SK-N-SH (cell line): ENCODE measurements around the gene ST7L. TPM values are rescaled to one million over a fixed set of nuclear protein-coding genes. Genes with fewer than 3 reads are reported as not detected.

ENCODE experiments used
- CTCF ChIA-PET: fragments of 300-600, 350-600 bp; formaldehyde crosslinking; extraction: SDS; loops from one replicate; lab custom pipeline; 2021; lab: Yijun Ruan, JAX
- POLR2A ChIA-PET: fragments of 350-600 bp; sonication (Branson Sonifier 250); formaldehyde crosslinking; extraction: SDS; loops from one replicate; lab custom pipeline; 2020; ENCODE audit warnings: antibody characterized with exemption, inconsistent platforms; lab: Yijun Ruan, JAX
- DNase-seq: peaks from one replicate; pipeline ENCODE4 v3.0.0; 2012
- H2AFZ ChIP-seq: fragments of 200-600 bp; sonication (generic); 2 replicates; pipeline ENCODE4 v1.8.1; 2016; ENCODE audit warnings: antibody characterized with exemption, mild to moderate bottlenecking, low read depth
- H3F3A ChIP-seq: fragments of 200-600 bp; sonication (generic); replicated peaks from 2 replicates; pipeline ENCODE3; 2016; ENCODE audit warnings: antibody characterized with exemption, mild to moderate bottlenecking; ENCODE audit not compliant: insufficient read depth
- H3K27ac ChIP-seq, 2 experiments: fragments of 200-500 bp in 1 of 2; fragments of 200-600 bp in 1 of 2; sonication (Bioruptor generic) in 1 of 2; sonication (generic), shearing (Covaris generic) in 1 of 2; 2 replicates each; pipeline versions ENCODE4 v1.5.1 to v1.6.1; 2014 to 2016; ENCODE audit warnings: low read depth in 2 of 2, inconsistent platforms in 1 of 2, low read length in 1 of 2, mild to moderate bottlenecking in 1 of 2, mixed read lengths in 1 of 2
- H3K27me3 ChIP-seq: fragments of 200-600 bp; sonication (generic), shearing (Covaris generic); 2 replicates; pipeline ENCODE4 v1.6.1; 2016; ENCODE audit warnings: mixed run types; ENCODE audit not compliant: insufficient read depth
- H3K36me3 ChIP-seq, 2 experiments: fragments of 200-500 bp in 1 of 2; fragments of 200-600 bp in 1 of 2; sonication (Bioruptor generic) in 1 of 2; sonication (generic) in 1 of 2; replicated peaks in 1 of 2; 2 replicates each; pipeline versions ENCODE3 to v1.5.1; 2014 to 2016; ENCODE audit warnings: low read length in 1 of 2, mild to moderate bottlenecking in 1 of 2; ENCODE audit not compliant: insufficient read depth in 2 of 2, control insufficient read depth in 1 of 2
- H3K4me1 ChIP-seq, 2 experiments: fragments of 200-500 bp in 1 of 2; fragments of 200-600 bp in 1 of 2; sonication (Bioruptor generic) in 1 of 2; sonication (generic), shearing (Covaris generic) in 1 of 2; 2 replicates each; pipeline versions ENCODE4 v1.5.1 to v1.6.1; 2014 to 2016; ENCODE audit warnings: low read depth in 1 of 2, low read length in 1 of 2, mixed run types in 1 of 2; ENCODE audit not compliant: insufficient read depth in 2 of 2, control insufficient read depth in 1 of 2
- H3K4me2 ChIP-seq: fragments of 200-600 bp; sonication (generic), shearing (Covaris generic); 2 replicates; pipeline ENCODE4 v1.6.1; 2017; ENCODE audit warnings: mixed run types
- H3K4me3 ChIP-seq, 2 experiments: fragments of 200-500 bp in 1 of 2; fragments of 200-600 bp in 1 of 2; sonication (Bioruptor generic) in 1 of 2; sonication (generic), shearing (Covaris generic) in 1 of 2; 2 replicates each; pipeline versions ENCODE4 v1.5.1 to v1.8.1; 2014 to 2016; ENCODE audit warnings: low read depth in 2 of 2, inconsistent platforms in 1 of 2, low read length in 1 of 2, mild to moderate bottlenecking in 1 of 2, mixed read lengths in 1 of 2, moderate library complexity in 1 of 2
- H3K79me2 ChIP-seq: fragments of 200-600 bp; sonication (generic); 2 replicates; pipeline ENCODE4 v1.8.1; 2017; ENCODE audit warnings: mild to moderate bottlenecking; ENCODE audit not compliant: insufficient read depth
- H3K9ac ChIP-seq: fragments of 200-600 bp; sonication (generic); 2 replicates; pipeline ENCODE4 v1.6.1; 2017; ENCODE audit warnings: mixed run types
- H3K9me2 ChIP-seq: fragments of 200-600 bp; sonication (generic); 2 replicates; pipeline ENCODE4 v1.6.1; 2017; ENCODE audit warnings: mixed run types
- H3K9me3 ChIP-seq: fragments of 200-600 bp; sonication (generic); 2 replicates; pipeline ENCODE4 v1.6.1; 2017; ENCODE audit warnings: mixed run types, mild to moderate bottlenecking, moderate library complexity
- H4K20me1 ChIP-seq: fragments of 200-600 bp; sonication (generic); 2 replicates; pipeline ENCODE4 v1.6.1; 2017; ENCODE audit warnings: mild to moderate bottlenecking, mixed run types; ENCODE audit not compliant: insufficient read depth
- FOXM1 ChIP-seq: IDR thresholded peaks from 2 replicates; pipeline ENCODE4 v1.4.0; 2012; ENCODE audit warnings: low read depth, mild to moderate bottlenecking
- GATA2 ChIP-seq: sonication (generic); formaldehyde crosslinking; IDR thresholded peaks from 2 replicates; pipeline ENCODE4 v1.5.0; 2020; ENCODE audit warnings: mild to moderate bottlenecking, missing genetic modification reagents
- MEF2A ChIP-seq: IDR thresholded peaks from 2 replicates; pipeline ENCODE4 v1.4.0; 2012; ENCODE audit warnings: low read depth, borderline replicate concordance
- NFIC ChIP-seq: IDR thresholded peaks from 2 replicates; pipeline ENCODE4 v1.4.0; 2012; ENCODE audit warnings: borderline replicate concordance
- RAD21 ChIP-seq: IDR thresholded peaks from 2 replicates; pipeline ENCODE4 v1.6.1; 2012; ENCODE audit warnings: mild to moderate bottlenecking, low read length
- RXRA ChIP-seq: IDR thresholded peaks from 2 replicates; pipeline ENCODE4 v1.4.0; 2012; ENCODE audit warnings: low read depth, mild to moderate bottlenecking, borderline replicate concordance
- SIN3A ChIP-seq: IDR thresholded peaks from 2 replicates; pipeline ENCODE4 v1.6.1; 2012; ENCODE audit warnings: low read depth, mild to moderate bottlenecking, low read length, moderate library complexity, borderline replicate concordance
- TAF1 ChIP-seq: IDR thresholded peaks from 2 replicates; pipeline ENCODE4 v1.6.1; 2012; ENCODE audit warnings: low read depth, mild to moderate bottlenecking, low read length, moderate library complexity, borderline replicate concordance
- TCF12 ChIP-seq: IDR thresholded peaks from 2 replicates; pipeline ENCODE4 v1.4.0; 2012
- YY1 ChIP-seq: IDR thresholded peaks from 2 replicates; pipeline ENCODE4 v1.4.0; 2012; ENCODE audit warnings: low read depth, mild to moderate bottlenecking
- WGBS: methylation state at CpG from one replicate; pipeline ENCODE4 v1.1.6; 2017; ENCODE audit warnings: low lambda C conversion rate; 5-methylcytosine and 5-hydroxymethylcytosine counted together
- polyA plus RNA-seq, 3 experiments: library from polyadenylated mRNA; depleted of rRNA; stranded (reverse); fragments of >200 nt; gene quantifications; 2 replicates each; pipeline ENCODE4 v1.2.3, GENCODE V29; 2012
- TF ChIP-seq, protein P1 (sequence below): IDR thresholded peaks from 2 replicates; pipeline ENCODE4 v1.6.1; 2012; ENCODE audit warnings: mild to moderate bottlenecking, low read depth, low read length, moderate library complexity
- TF ChIP-seq, protein P2 (sequence below): IDR thresholded peaks from 2 replicates; pipeline ENCODE4 v1.4.0; 2012; ENCODE audit warnings: low read depth, borderline replicate concordance
- TF ChIP-seq, protein P3 (sequence below): IDR thresholded peaks from 2 replicates; pipeline ENCODE4; 2012
- TF ChIP-seq, protein P4 (sequence below): IDR thresholded peaks from 2 replicates; pipeline ENCODE4 v1.4.0; 2012; ENCODE audit warnings: low read depth

Gene ST7L
- polyA plus RNA-seq, 1 of the 3 experiments (the other 2 are of a cell fraction), result 17.9 TPM

DNA sequence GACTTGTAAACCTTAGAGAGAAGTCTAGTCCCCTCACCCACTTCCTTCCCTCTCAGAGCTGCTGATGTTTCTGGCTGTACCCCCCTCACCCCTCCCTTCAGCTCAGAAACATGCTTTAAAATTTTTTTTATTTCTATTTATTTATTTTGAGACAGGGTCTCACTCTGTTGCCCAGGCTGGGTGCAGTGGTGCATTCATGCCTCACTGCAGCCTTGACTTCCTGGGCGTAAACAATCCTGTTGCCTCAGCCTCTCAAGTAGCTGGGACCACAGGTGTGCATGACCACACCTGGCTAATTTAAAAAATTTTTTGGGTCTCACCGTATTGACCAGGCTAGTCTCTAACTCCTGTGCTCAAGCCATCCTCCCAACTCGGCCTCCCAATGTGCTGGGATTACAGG, 113.1 kb downstream of the ST7L start (continued):
- TF ChIP-seq, protein P1, sequence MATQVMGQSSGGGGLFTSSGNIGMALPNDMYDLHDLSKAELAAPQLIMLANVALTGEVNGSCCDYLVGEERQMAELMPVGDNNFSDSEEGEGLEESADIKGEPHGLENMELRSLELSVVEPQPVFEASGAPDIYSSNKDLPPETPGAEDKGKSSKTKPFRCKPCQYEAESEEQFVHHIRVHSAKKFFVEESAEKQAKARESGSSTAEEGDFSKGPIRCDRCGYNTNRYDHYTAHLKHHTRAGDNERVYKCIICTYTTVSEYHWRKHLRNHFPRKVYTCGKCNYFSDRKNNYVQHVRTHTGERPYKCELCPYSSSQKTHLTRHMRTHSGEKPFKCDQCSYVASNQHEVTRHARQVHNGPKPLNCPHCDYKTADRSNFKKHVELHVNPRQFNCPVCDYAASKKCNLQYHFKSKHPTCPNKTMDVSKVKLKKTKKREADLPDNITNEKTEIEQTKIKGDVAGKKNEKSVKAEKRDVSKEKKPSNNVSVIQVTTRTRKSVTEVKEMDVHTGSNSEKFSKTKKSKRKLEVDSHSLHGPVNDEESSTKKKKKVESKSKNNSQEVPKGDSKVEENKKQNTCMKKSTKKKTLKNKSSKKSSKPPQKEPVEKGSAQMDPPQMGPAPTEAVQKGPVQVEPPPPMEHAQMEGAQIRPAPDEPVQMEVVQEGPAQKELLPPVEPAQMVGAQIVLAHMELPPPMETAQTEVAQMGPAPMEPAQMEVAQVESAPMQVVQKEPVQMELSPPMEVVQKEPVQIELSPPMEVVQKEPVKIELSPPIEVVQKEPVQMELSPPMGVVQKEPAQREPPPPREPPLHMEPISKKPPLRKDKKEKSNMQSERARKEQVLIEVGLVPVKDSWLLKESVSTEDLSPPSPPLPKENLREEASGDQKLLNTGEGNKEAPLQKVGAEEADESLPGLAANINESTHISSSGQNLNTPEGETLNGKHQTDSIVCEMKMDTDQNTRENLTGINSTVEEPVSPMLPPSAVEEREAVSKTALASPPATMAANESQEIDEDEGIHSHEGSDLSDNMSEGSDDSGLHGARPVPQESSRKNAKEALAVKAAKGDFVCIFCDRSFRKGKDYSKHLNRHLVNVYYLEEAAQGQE, result no peak
- no peak for TF ChIP-seq TAF1
- no peak for TF ChIP-seq RAD21
- TF ChIP-seq, all 33 proteins: peak for 0

DNA sequence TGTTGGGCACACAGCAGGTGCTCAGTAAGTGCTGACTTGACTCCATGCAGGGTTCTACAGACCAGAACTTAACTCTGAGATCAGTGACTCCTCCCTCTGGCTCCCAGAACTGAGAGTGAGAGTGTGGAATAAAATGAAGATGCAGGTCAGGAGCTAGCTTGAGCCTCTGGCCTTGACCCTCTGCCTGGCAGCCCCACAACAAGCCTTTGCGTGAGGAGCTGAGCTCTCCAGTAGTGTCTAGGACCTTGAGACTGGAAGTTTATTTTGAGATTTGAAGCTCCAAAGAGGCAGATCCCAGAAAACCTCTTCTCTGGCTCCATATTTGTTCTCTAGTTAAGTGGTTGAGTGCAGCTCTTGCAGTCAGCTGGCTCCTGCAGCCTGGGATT, 113.5 kb downstream of the ST7L start:
- no peak for DNase-seq
- WGBS, result 83% methylated on average over 1 of the region's 1 CpG
- Histone ChIP-seq H2AFZ (no peak overlapping the region), H3K27ac (no peak overlapping the region), H3K4me3 (no peak overlapping the region), H3F3A (no peaks in the 10 kb centered on the region), H3K9me2 (no peaks in the 10 kb centered on the region), H3K79me2 (no peaks in the 10 kb centered on the region), H3K27me3 (no peaks in the 10 kb centered on the region), H3K4me1 (peaks cover 0 to 20% of the 10 kb centered on the region in 2 experiments; a peak in 1 of 4 replicates), H3K4me2 (no peak overlapping the region), H4K20me1 (no peaks in the 10 kb centered on the region), H3K9me3 (no peaks in the 10 kb centered on the region), H3K36me3 (no peaks in the 10 kb centered on the region), H3K9ac (no peak overlapping the region)
- POLR2A ChIA-PET, result no interaction called here
- CTCF ChIA-PET, result interaction anchor here (0.8 to 2.1 kb wide), 6 partner anchors 10 to 202 kb away, joined by 3 to 8 read pairs (median 4); no protein-coding TSS in a partner anchor
- TF ChIP-seq, protein P1, result no peak
- TF ChIP-seq GATA2 (CRISPR knock-in tag) (no peak), TCF12 (no peak), MEF2A (no peak), RAD21 (no peak), FOXM1 (no peak), RXRA (no peak), SIN3A (no peak), YY1 (no peak), NFIC (no peak)
- TF ChIP-seq, protein P2, sequence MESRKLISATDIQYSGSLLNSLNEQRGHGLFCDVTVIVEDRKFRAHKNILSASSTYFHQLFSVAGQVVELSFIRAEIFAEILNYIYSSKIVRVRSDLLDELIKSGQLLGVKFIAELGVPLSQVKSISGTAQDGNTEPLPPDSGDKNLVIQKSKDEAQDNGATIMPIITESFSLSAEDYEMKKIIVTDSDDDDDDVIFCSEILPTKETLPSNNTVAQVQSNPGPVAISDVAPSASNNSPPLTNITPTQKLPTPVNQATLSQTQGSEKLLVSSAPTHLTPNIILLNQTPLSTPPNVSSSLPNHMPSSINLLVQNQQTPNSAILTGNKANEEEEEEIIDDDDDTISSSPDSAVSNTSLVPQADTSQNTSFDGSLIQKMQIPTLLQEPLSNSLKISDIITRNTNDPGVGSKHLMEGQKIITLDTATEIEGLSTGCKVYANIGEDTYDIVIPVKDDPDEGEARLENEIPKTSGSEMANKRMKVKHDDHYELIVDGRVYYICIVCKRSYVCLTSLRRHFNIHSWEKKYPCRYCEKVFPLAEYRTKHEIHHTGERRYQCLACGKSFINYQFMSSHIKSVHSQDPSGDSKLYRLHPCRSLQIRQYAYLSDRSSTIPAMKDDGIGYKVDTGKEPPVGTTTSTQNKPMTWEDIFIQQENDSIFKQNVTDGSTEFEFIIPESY, result no peak
- TF ChIP-seq, protein P3, sequence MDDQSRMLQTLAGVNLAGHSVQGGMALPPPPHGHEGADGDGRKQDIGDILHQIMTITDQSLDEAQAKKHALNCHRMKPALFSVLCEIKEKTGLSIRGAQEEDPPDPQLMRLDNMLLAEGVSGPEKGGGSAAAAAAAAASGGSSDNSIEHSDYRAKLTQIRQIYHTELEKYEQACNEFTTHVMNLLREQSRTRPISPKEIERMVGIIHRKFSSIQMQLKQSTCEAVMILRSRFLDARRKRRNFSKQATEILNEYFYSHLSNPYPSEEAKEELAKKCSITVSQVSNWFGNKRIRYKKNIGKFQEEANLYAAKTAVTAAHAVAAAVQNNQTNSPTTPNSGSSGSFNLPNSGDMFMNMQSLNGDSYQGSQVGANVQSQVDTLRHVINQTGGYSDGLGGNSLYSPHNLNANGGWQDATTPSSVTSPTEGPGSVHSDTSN, result no peak
- TF ChIP-seq, protein P4, sequence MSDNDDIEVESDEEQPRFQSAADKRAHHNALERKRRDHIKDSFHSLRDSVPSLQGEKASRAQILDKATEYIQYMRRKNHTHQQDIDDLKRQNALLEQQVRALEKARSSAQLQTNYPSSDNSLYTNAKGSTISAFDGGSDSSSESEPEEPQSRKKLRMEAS, result no peak
